Neural progenitor cell (in vitro differentiated cells): Measurements from ENCODE around the gene ANGPTL2. TPM values are rescaled to one million over a fixed set of nuclear protein-coding genes. Genes with fewer than 3 reads are reported as not detected.

Experiments
- DNase-seq: peaks from one replicate; pipeline ENCODE4 v3.0.0-alpha.2; 2016; ENCODE audit warnings: low spot score
- H2AFZ ChIP-seq: fragments of 200-600 bp; sonication (generic); replicated peaks from 2 replicates; pipeline ENCODE4 v1.6.1; 2016; ENCODE audit warnings: antibody characterized with exemption
- H3F3A ChIP-seq: fragments of 200-600 bp; sonication (generic); 2 replicates; pipeline ENCODE4 v1.6.1; 2016; ENCODE audit warnings: antibody characterized with exemption, low read depth
- H3K27ac ChIP-seq: fragments of 200-600 bp; sonication (generic); 2 replicates; pipeline ENCODE4 v1.5.1; 2016; ENCODE audit warnings: mild to moderate bottlenecking
- H3K27me3 ChIP-seq: fragments of 200-600 bp; sonication (generic); 2 replicates; pipeline ENCODE4 v1.6.1; 2016; ENCODE audit warnings: mild to moderate bottlenecking, moderate library complexity
- H3K36me3 ChIP-seq: fragments of 200-600 bp; sonication (generic); 2 replicates; pipeline ENCODE4 v1.5.1; 2016
- H3K4me1 ChIP-seq: fragments of 200-600 bp; sonication (generic); 2 replicates; pipeline ENCODE4 v1.6.1; 2016; ENCODE audit warnings: mixed run types
- H3K4me2 ChIP-seq: fragments of 200-600 bp; sonication (generic); 2 replicates; pipeline ENCODE4 v1.6.1; 2016
- H3K4me3 ChIP-seq: fragments of 200-600 bp; sonication (generic); 2 replicates; pipeline ENCODE4 v1.5.1; 2016
- H3K79me2 ChIP-seq: fragments of 200-600 bp; sonication (generic); 2 replicates; pipeline ENCODE4 v1.6.1; 2016; ENCODE audit warnings: low read depth
- H3K9ac ChIP-seq: fragments of 200-600 bp; sonication (generic); 2 replicates; pipeline ENCODE4 v1.6.1; 2016
- H3K9me3 ChIP-seq: fragments of 200-600 bp; sonication (generic); 2 replicates; pipeline ENCODE4 v1.5.1; 2016; ENCODE audit warnings: low read depth
- H4K20me1 ChIP-seq: fragments of 200-600 bp; sonication (generic); 2 replicates; pipeline ENCODE4 v1.6.1; 2016; ENCODE audit warnings: low read depth
- H3K27ac Mint-ChIP-seq: 3 replicates; pipeline ENCODE4 v1.8.0; 2021; ENCODE audit warnings: mixed read lengths
- H3K27me3 Mint-ChIP-seq: 2 replicates; pipeline ENCODE4 v1.8.0; 2022; ENCODE audit warnings: low read depth, mild to moderate bottlenecking, inconsistent platforms, moderate library complexity, mixed read lengths; ENCODE audit not compliant: insufficient read depth
- H3K36me3 Mint-ChIP-seq: 3 replicates; pipeline ENCODE4 v1.8.0; 2021; ENCODE audit warnings: mixed read lengths
- H3K4me1 Mint-ChIP-seq: 3 replicates; pipeline ENCODE4 v1.8.0; 2021; ENCODE audit warnings: mixed read lengths
- H3K4me3 Mint-ChIP-seq: 3 replicates; pipeline ENCODE4 v1.8.0; 2021; ENCODE audit warnings: mild to moderate bottlenecking, moderate library complexity, mixed read lengths
- H3K9me3 Mint-ChIP-seq: 3 replicates; pipeline ENCODE4 v1.8.0; 2020; ENCODE audit warnings: mixed read lengths
- CTCF ChIP-seq: fragments of 200-600 bp; sonication (generic); IDR thresholded peaks from 2 replicates; pipeline ENCODE4 v1.5.1; 2017; ENCODE audit warnings: antibody characterized with exemption, mild to moderate bottlenecking
- EZH2 ChIP-seq: fragments of 200-600 bp; sonication (generic); IDR thresholded peaks from 2 replicates; pipeline ENCODE4 v1.6.1; 2017; ENCODE audit warnings: antibody characterized with exemption, mild to moderate bottlenecking, moderate library complexity
- EZH2phosphoT487 ChIP-seq: fragments of 200-600 bp; sonication (generic); IDR thresholded peaks from 2 replicates; pipeline ENCODE4 v1.6.1; 2017; ENCODE audit warnings: antibody characterized with exemption
- total RNA-seq: library from RNA; depleted of rRNA; stranded (reverse); fragments of >200 nt; gene quantifications from 2 replicates; pipeline ENCODE4 v1.2.3, GENCODE V29; 2015; ENCODE audit warnings: low replicate concordance

Gene ANGPTL2
- total RNA-seq, 1 donor from 2014 or later = 7.6 TPM

- no peak for DNase-seq
- Mint-ChIP-seq H3K36me3 (peaks cover 2% of the 10 kb centered on the region), H3K27me3 (peaks cover 5% of the 10 kb centered on the region), H3K4me1 (peaks cover 16% of the 10 kb centered on the region), H3K4me3 (no peak overlapping the region), H3K27ac (no peak overlapping the region), H3K9me3 (no peaks in the 10 kb centered on the region)
- Histone ChIP-seq H3K4me2 (no peak overlapping the region), H3K27me3 (no peaks in the 10 kb centered on the region), H4K20me1 (no peaks in the 10 kb centered on the region), H3K36me3 (no peaks in the 10 kb centered on the region), H3K4me3 (no peak overlapping the region), H3K27ac (no peak overlapping the region), H3K9ac (no peak overlapping the region), H3K9me3 (no peaks in the 10 kb centered on the region), H3K4me1 (peaks cover 8% of the 10 kb centered on the region), H2AFZ (no peak overlapping the region), H3F3A (no peaks in the 10 kb centered on the region), H3K79me2 (no peaks in the 10 kb centered on the region)
- TF ChIP-seq EZH2phosphoT487 = no peak
- TF ChIP-seq EZH2 = no peak
- no peak for TF ChIP-seq CTCF
Observed at GRCh38 chr9:127167560-127168326, 45.3 kb upstream of the ANGPTL2 start.

GRCh38 chr9:127166651-127167524 lies 44.5 kb upstream of the ANGPTL2 start:
- Histone ChIP-seq H3K9me3 (no peaks in the 10 kb centered on the region), H3K27me3 (no peaks in the 10 kb centered on the region), H3K36me3 (no peaks in the 10 kb centered on the region), H3F3A (no peaks in the 10 kb centered on the region), H3K9ac (no peak overlapping the region), H3K4me3 (no peak overlapping the region), H3K27ac (no peak overlapping the region), H4K20me1 (no peaks in the 10 kb centered on the region), H2AFZ (no peak overlapping the region), H3K4me1 (peaks cover 8% of the 10 kb centered on the region), H3K79me2 (no peaks in the 10 kb centered on the region), H3K4me2 (no peak overlapping the region)
- Mint-ChIP-seq H3K27ac (no peak overlapping the region), H3K9me3 (no peaks in the 10 kb centered on the region), H3K4me3 (no peak overlapping the region), H3K4me1 (peaks cover 15% of the 10 kb centered on the region), H3K36me3 (peaks cover 2% of the 10 kb centered on the region), H3K27me3 (peaks cover 3% of the 10 kb centered on the region)
- TF ChIP-seq CTCF = no peak
- TF ChIP-seq EZH2phosphoT487 = no peak
- TF ChIP-seq EZH2 = no peak
- no peak for DNase-seq

DNA sequence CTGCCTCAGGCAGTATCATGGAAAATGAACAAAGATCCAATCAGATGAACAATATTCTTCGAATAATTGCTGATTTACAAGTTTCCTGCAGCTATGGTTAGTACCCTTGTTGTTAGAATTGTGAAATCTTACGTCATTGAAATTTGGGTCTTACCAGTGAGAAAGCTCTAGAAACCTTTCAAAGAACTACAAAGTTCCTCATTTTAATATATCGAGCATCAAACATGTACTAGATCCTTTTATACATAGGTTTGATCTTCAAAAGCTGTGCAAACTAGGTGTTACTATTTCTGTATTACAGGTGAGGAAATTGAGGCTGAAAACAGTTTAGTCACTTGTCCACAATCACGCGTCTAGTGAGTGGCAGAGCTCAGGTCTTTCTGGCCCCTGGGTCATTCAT lies 43.7 kb upstream of the ANGPTL2 start:
- peaks cover 2% of the 10 kb centered on the region for H3K36me3 Mint-ChIP-seq
- peaks cover 18% of the 10 kb centered on the region for H3K4me1 Mint-ChIP-seq
- no peak overlapping the region for H3K4me3 Mint-ChIP-seq
- Histone ChIP-seq H3K9ac (no peak overlapping the region), H2AFZ (no peak overlapping the region), H3K4me3 (no peak overlapping the region), H3K36me3 (no peaks in the 10 kb centered on the region), H3K9me3 (no peaks in the 10 kb centered on the region), H3K4me2 (no peak overlapping the region), H4K20me1 (no peaks in the 10 kb centered on the region), H3K27me3 (no peaks in the 10 kb centered on the region), H3K4me1 (peaks cover 8% of the 10 kb centered on the region), H3K79me2 (no peaks in the 10 kb centered on the region), H3K27ac (no peak overlapping the region), H3F3A (no peaks in the 10 kb centered on the region)
- no peak overlapping the region for H3K27ac Mint-ChIP-seq
- H3K27me3 Mint-ChIP-seq = peaks cover 3% of the 10 kb centered on the region
- no peaks in the 10 kb centered on the region for H3K9me3 Mint-ChIP-seq
- TF ChIP-seq CTCF = no peak
- no peak for DNase-seq
